Right lobe of liver (tissue), 6 donors: ENCODE data around the gene DYNC1LI2. TPM values are rescaled to one million over a fixed set of nuclear protein-coding genes. Genes with fewer than 3 reads are reported as not detected.

Source experiments
- ATAC-seq, 4 donors: fragments of 200-7000 bp; cut with Tn5 transposase; one replicate each; pipeline ENCODE4 v1.9.1; 2020; ENCODE audit warnings: mild to moderate bottlenecking in 4 of 4, moderate library complexity in 4 of 4
- DNase-seq, 3 donors: peaks; one replicate each; pipeline ENCODE4 v3.0.0-alpha.2; 2020
- H3K27ac ChIP-seq, 3 donors: fragments of 200-600 bp; one replicate each; pipeline ENCODE4 v1.8.0; 2022
- H3K27me3 ChIP-seq, 2 donors: fragments of 200-600 bp; one replicate each; pipeline ENCODE4 v1.8.0; 2022
- H3K36me3 ChIP-seq, 4 donors: fragments of 200-600 bp; sonication (generic) in 1 of 4; one replicate each; pipeline versions ENCODE4 v1.5.1 to v1.8.0; 2017 to 2022; ENCODE audit warnings: control low read depth in 1 of 4
- H3K4me1 ChIP-seq, 4 donors: fragments of 200-600 bp; sonication (generic) in 1 of 4; one replicate each; pipeline versions ENCODE4 v1.5.1 to v1.8.0; 2017 to 2022; ENCODE audit warnings: control low read depth in 1 of 4
- H3K4me3 ChIP-seq, 3 donors: fragments of 200-600 bp; one replicate each; pipeline ENCODE4 v1.8.0; 2022
- H3K9me3 ChIP-seq, 4 donors: fragments of 200-600 bp; sonication (generic) in 1 of 4; one replicate each; pipeline versions ENCODE4 v1.5.1 to v1.8.0; 2017 to 2022; ENCODE audit warnings: control low read depth in 1 of 4
- CTCF ChIP-seq, 4 donors: fragments of 200-600 bp in 3 of 4; fragments of 450-650 bp in 1 of 4; IDR thresholded peaks; one replicate each; pipeline versions ENCODE4 v1.5.1 to v1.8.0; 2016 to 2022; ENCODE audit warnings: antibody characterized with exemption in 4 of 4, mild to moderate bottlenecking in 2 of 4
- POLR2A ChIP-seq: fragments of 450-650 bp; IDR thresholded peaks from one replicate; pipeline ENCODE4 v1.6.1; 2017; ENCODE audit warnings: antibody characterized with exemption, mild to moderate bottlenecking
- WGBS: methylation state at CpG from one replicate; pipeline ENCODE4 v1.1.6; 2018; ENCODE audit warnings: low coverage, low lambda C conversion rate; ENCODE audit not compliant: insufficient coverage; ENCODE audit errors: missing lambda C conversion rate; 5-methylcytosine and 5-hydroxymethylcytosine counted together
- intact Hi-C, 2 donors: fragments of 100-400 bp; cut with DNase I; formaldehyde crosslinking; loops; one replicate each; pipeline versions ENCODE4 v1.11.2 to v1.14.1; 2022
- total RNA-seq, 6 experiments: library from RNA; depleted of rRNA in 2 of 6; stranded (reverse); fragments of >200 nt in 2 of 6; fragmentation: NEBNext Ultra II Directional in 3 of 6; extraction: Animal tissue kit (Norgen Biotek cat#: 25700) in 3 of 6; gene quantifications; one replicate each; pipeline versions ENCODE4 v1.1.0 to v1.2.4, GENCODE V29; 2016 to 2023
- donor health status: DM: no; HTN: yes; CAD: no.
- donor health status: DM: no; HTN: no; CAD: no.
- donor health status: DM: no; HTN: no; CAD: no.
- donor health status: DM: no; HTN: yes; CAD: no.
- donor health status: DM: no; HTN: yes; CAD: no.

The DYNC1LI2 gene
- total RNA-seq, 6 experiments from 2014 or later: 30.5 to 44.1 (median 37.9) TPM

DNA sequence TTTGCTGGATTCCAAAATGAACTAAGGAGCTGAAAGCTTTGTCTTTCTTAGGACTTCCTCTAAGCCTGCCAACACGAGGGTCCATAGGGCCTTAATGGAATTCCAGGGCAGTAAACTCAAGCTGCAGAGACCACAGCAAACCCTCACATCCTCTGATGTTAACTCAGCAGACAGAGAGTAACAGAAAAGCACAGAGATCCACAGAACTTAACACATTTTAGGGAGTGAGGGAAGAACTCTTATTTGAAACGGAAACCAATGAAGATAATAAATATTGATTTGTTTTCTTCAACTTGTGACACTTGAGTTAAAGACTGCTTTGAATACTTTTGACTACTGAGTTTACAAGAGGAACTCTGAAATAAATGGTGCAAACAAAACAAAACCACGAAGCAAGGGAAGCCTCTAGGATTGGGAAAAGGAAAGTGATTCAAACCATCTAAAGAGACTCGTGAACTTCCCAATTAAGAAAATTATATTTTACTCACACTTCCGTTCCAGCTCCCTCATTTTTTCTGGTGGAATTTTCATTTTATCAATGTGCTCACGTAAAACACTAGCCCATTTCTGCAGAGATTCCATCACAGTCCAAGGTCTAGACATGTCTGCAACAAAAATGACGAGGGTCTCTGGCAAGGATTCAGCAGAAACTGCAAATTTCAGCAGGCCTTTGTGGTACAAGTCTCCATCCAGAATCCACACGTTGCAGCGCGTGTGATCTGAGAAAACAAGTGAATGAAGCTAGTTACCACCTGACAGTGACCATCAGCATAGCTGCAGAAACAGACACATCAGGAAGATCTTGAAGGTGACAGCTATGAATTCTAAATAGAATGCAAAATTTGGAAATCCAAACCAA lies 9.2 kb downstream of the DYNC1LI2 start:
- Histone ChIP-seq H3K36me3 (peaks cover 5 to 61% (median 11%) of the 10 kb centered on the region in 4 donors), H3K4me3 (no peak overlapping the region), H3K9me3 (no peaks in the 10 kb centered on the region), H3K4me1 (peaks cover 0 to 21% (median 10%) of the 10 kb centered on the region in 4 donors), H3K27ac (peak overlapping the region; percentile 61 to 75 (median 72)), H3K27me3 (no peaks in the 10 kb centered on the region)
- DNase-seq (no peak), ATAC-seq (peak in 2 of 4 donors; percentile 3 to 4)
- WGBS: 47% methylated on average over 10 of the region's 10 CpGs
- intact Hi-C loops: no loop called here
- TF ChIP-seq CTCF (IDR thresholded peaks at IDR 0.05): no peak
- no peak for TF ChIP-seq POLR2A

GRCh38 chr16:66741169-66741900 lies 10.1 kb downstream of the DYNC1LI2 start:
- no peaks in the 10 kb centered on the region for H3K9me3 ChIP-seq
- DNase-seq (peak; percentile 85 to 90 (median 89)), ATAC-seq (peak; percentile 97 to 99 (median 98))
- H3K4me1 ChIP-seq: peaks cover 0 to 21% (median 10%) of the 10 kb centered on the region in 4 donors
- H3K27me3 ChIP-seq: no peaks in the 10 kb centered on the region
- H3K4me3 ChIP-seq: no peak overlapping the region
- WGBS: 30% methylated on average over 10 of the region's 10 CpGs
- peak overlapping the region; percentile 61 to 75 (median 72) for H3K27ac ChIP-seq
- intact Hi-C loops: no loop called here
- TF ChIP-seq POLR2A: no peak
- peak in 1 of 4 donors; percentile 3 for TF ChIP-seq CTCF (IDR thresholded peaks at IDR 0.05)
- peaks cover 5 to 58% (median 10%) of the 10 kb centered on the region in 4 donors for H3K36me3 ChIP-seq

GRCh38 chr16:66740533-66740932 lies 10.9 kb downstream of the DYNC1LI2 start:
- H3K27ac ChIP-seq: peak overlapping the region; percentile 61 to 75 (median 72)
- intact Hi-C loops: no loop called here
- H3K9me3 ChIP-seq: no peaks in the 10 kb centered on the region
- peak; percentile 31 to 68 (median 50) for ATAC-seq
- H3K36me3 ChIP-seq: peaks cover 5 to 58% (median 14%) of the 10 kb centered on the region in 4 donors
- no peaks in the 10 kb centered on the region for H3K27me3 ChIP-seq
- H3K4me1 ChIP-seq: peaks cover 0 to 21% (median 10%) of the 10 kb centered on the region in 4 donors
- WGBS: 32% methylated on average over 2 of the region's 2 CpGs
- no peak for DNase-seq
- no peak overlapping the region for H3K4me3 ChIP-seq
- TF ChIP-seq POLR2A (no peak), CTCF (IDR thresholded peaks at IDR 0.05) (no peak)

GRCh38 chr16:66740010-66740409 lies 11.4 kb downstream of the DYNC1LI2 start:
- intact Hi-C loops: no loop called here
- ATAC-seq (no peak), DNase-seq (no peak)
- 51% methylated on average over 2 of the region's 2 CpGs for WGBS
- no peak for TF ChIP-seq POLR2A
- peak; percentile 31 to 55 (median 45) for TF ChIP-seq CTCF (IDR thresholded peaks at IDR 0.05)
- Histone ChIP-seq H3K4me3 (no peak overlapping the region), H3K9me3 (no peaks in the 10 kb centered on the region), H3K4me1 (peaks cover 0 to 21% (median 10%) of the 10 kb centered on the region in 4 donors), H3K27me3 (no peaks in the 10 kb centered on the region), H3K36me3 (peaks cover 5 to 58% (median 15%) of the 10 kb centered on the region in 4 donors), H3K27ac (peak overlapping the region in 1 of 3 donors; percentile 75)
